Upper lobe of left lung (tissue), 6 donors: ENCODE measurements around the gene HSPB6. TPM values are rescaled to one million over a fixed set of nuclear protein-coding genes. Genes with fewer than 3 reads are reported as not detected.

Experiments
- ATAC-seq, 2 donors: fragments of 200-7000 bp; cut with Tn5 transposase; one replicate each; pipeline ENCODE4 v1.9.1; 2022; ENCODE audit warnings: mild to moderate bottlenecking in 2 of 2, moderate library complexity in 2 of 2; ENCODE audit not compliant: low FRiP score in 2 of 2
- DNase-seq, 2 donors: peaks; one replicate each; pipeline ENCODE4 v3.0.0-alpha.2; 2019 to 2020
- H3K27ac ChIP-seq, 4 donors: fragments of 200-600 bp; sonication (generic); one replicate each; pipeline ENCODE4 v1.5.1; 2016 to 2019
- H3K27me3 ChIP-seq, 4 donors: fragments of 200-600 bp; sonication (generic); one replicate each; pipeline ENCODE4 v1.5.1; 2017 to 2019
- H3K36me3 ChIP-seq, 4 donors: fragments of 200-600 bp; sonication (generic); one replicate each; pipeline ENCODE4 v1.5.1; 2016 to 2019
- H3K4me1 ChIP-seq, 4 donors: fragments of 200-600 bp; sonication (generic); one replicate each; pipeline ENCODE4 v1.5.1; 2018 to 2019
- H3K4me3 ChIP-seq, 4 donors: fragments of 200-600 bp; sonication (generic); one replicate each; pipeline ENCODE4 v1.5.1; 2017 to 2019; ENCODE audit warnings: mild to moderate bottlenecking in 2 of 4, moderate library complexity in 1 of 4
- H3K9me3 ChIP-seq, 4 donors: fragments of 200-600 bp; sonication (generic); one replicate each; pipeline ENCODE4 v1.5.1; 2018 to 2019
- EP300 ChIP-seq, 4 donors: sonication (generic); formaldehyde crosslinking; IDR thresholded peaks; one replicate each; pipeline ENCODE4 v1.5.1; 2017; ENCODE audit warnings: antibody characterized with exemption in 4 of 4, control low read depth in 2 of 4
- POLR2A ChIP-seq, 4 donors: fragments of 450-650 bp; IDR thresholded peaks; one replicate each; pipeline ENCODE4 v1.5.1; 2016 to 2017; ENCODE audit warnings: antibody characterized with exemption in 4 of 4, mild to moderate bottlenecking in 2 of 4
- POLR2AphosphoS5 ChIP-seq, 2 donors: sonication (generic); formaldehyde crosslinking; IDR thresholded peaks; one replicate each; pipeline ENCODE4 v1.5.1; 2017; ENCODE audit warnings: antibody characterized with exemption in 2 of 2
- WGBS, 2 donors: methylation state at CpG; one replicate each; pipeline ENCODE4 v1.1.5; 2017 to 2018; 5-methylcytosine and 5-hydroxymethylcytosine counted together
- total RNA-seq, 6 donors: library from RNA; depleted of rRNA in 4 of 6; stranded (reverse); fragments of >200 nt in 4 of 6; gene quantifications; one replicate each; pipeline versions ENCODE4 v1.1.0 to v1.2.1, GENCODE V29; 2016 to 2021
- TF ChIP-seq, protein P1 (sequence below), 6 experiments: fragments of 450-650 bp in 4 of 6; fragments of 200-600 bp in 2 of 6; sonication (generic) in 2 of 6; IDR thresholded peaks; one replicate each; pipeline ENCODE4 v1.5.1; 2016 to 2019; ENCODE audit warnings: antibody characterized with exemption in 6 of 6
- donor health status: DM: no; HTN: no; CAD: no; lungs with moderate emphysema.
- donor health status: DM: no; HTN: yes; CAD: no; lungs with severe emphysema.

The HSPB6 gene
- total RNA-seq, 6 donors from 2014 or later: 4.2 to 46.2 (median 18.4) TPM

DNA sequence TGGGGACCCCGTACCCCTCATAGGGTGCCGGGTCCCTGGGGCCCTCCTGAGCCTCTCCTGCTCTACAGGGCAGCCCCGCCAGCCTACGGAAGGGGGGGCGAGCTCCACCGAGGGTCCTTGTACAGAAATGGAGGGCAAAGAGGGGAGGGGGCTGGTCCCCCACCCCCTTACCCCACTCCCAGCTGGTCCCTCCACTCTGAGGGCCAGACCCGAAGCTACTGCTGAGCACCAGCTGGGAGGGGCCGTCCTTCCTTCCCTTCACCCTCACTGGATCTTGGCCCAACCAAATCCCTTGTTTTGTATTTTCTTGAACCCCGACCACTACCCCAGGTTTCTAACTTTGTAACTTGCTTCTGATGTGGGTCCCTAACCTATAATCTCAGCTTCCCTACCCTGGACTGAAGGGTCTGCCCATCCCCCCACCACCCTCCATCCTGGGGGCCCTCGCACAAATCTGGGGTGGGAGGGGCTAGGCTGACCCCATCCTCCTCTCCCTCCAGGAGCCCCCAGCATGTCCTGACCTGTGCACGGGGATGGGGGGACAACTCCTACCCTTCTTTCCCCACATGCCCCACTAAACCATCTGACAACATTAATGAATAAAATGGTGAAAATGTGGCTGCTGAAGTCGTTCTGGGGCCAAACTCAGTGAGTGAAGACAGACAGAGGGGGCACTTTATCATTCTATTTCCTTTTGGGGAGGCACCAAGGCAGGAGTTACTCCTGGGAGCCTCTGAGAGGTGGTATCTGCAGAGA is 31.6 kb upstream of the HSPB6 start:
- Histone ChIP-seq H3K27ac (no peak overlapping the region), H3K36me3 (peaks cover 0 to 16% (median 8%) of the 10 kb centered on the region in 4 donors), H3K4me3 (no peak overlapping the region), H3K4me1 (no peaks in the 10 kb centered on the region), H3K9me3 (no peaks in the 10 kb centered on the region), H3K27me3 (no peaks in the 10 kb centered on the region)
- DNase-seq: no peak
- no peak for ATAC-seq
- no peak for TF ChIP-seq POLR2AphosphoS5 (IDR thresholded peaks at IDR 0.05)
- no peak for TF ChIP-seq EP300 (IDR thresholded peaks at IDR 0.05)
- TF ChIP-seq, protein P1, sequence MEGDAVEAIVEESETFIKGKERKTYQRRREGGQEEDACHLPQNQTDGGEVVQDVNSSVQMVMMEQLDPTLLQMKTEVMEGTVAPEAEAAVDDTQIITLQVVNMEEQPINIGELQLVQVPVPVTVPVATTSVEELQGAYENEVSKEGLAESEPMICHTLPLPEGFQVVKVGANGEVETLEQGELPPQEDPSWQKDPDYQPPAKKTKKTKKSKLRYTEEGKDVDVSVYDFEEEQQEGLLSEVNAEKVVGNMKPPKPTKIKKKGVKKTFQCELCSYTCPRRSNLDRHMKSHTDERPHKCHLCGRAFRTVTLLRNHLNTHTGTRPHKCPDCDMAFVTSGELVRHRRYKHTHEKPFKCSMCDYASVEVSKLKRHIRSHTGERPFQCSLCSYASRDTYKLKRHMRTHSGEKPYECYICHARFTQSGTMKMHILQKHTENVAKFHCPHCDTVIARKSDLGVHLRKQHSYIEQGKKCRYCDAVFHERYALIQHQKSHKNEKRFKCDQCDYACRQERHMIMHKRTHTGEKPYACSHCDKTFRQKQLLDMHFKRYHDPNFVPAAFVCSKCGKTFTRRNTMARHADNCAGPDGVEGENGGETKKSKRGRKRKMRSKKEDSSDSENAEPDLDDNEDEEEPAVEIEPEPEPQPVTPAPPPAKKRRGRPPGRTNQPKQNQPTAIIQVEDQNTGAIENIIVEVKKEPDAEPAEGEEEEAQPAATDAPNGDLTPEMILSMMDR (IDR thresholded peaks at IDR 0.05): no peak
- TF ChIP-seq POLR2A (IDR thresholded peaks at IDR 0.05): no peak
- WGBS, 2 donors: 82 to 83% methylated on average over 8 to 12 of the region's 12 CpGs

DNA sequence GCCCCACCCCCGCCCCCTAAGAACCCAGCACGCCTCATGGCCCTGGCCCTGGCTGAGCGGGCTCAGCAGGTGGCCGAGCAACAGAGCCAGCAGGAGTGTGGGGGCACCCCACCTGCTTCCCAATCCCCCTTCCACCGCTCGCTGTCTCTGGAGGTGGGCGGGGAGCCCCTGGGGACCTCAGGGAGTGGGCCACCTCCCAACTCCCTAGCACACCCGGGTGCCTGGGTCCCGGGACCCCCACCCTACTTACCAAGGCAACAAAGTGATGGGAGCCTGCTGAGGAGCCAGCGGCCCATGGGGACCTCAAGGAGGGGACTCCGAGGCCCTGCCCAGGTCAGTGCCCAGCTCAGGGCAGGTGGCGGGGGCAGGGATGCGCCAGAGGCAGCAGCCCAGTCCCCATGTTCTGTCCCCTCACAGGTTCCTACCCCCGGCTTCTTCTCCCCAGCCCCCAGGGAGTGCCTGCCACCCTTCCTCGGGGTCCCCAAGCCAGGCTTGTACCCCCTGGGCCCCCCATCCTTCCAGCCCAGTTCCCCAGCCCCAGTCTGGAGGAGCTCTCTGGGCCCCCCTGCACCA is 30.5 kb upstream of the HSPB6 start:
- no peaks in the 10 kb centered on the region for H3K4me1 ChIP-seq
- H3K4me3 ChIP-seq: no peak overlapping the region
- ATAC-seq: no peak
- TF ChIP-seq EP300 (IDR thresholded peaks at IDR 0.05) (no peak), POLR2AphosphoS5 (IDR thresholded peaks at IDR 0.05) (no peak), POLR2A (IDR thresholded peaks at IDR 0.05) (no peak)
- TF ChIP-seq, protein P1 (IDR thresholded peaks at IDR 0.05): no peak
- no peaks in the 10 kb centered on the region for H3K9me3 ChIP-seq
- no peak overlapping the region for H3K27ac ChIP-seq
- 87 to 92% methylated on average over 2 to 8 of the region's 15 CpGs for WGBS, 2 donors
- peaks cover 0 to 20% (median 10%) of the 10 kb centered on the region in 4 donors for H3K36me3 ChIP-seq
- no peaks in the 10 kb centered on the region for H3K27me3 ChIP-seq
- DNase-seq: peak in 1 of 2 donors; percentile 55

DNA sequence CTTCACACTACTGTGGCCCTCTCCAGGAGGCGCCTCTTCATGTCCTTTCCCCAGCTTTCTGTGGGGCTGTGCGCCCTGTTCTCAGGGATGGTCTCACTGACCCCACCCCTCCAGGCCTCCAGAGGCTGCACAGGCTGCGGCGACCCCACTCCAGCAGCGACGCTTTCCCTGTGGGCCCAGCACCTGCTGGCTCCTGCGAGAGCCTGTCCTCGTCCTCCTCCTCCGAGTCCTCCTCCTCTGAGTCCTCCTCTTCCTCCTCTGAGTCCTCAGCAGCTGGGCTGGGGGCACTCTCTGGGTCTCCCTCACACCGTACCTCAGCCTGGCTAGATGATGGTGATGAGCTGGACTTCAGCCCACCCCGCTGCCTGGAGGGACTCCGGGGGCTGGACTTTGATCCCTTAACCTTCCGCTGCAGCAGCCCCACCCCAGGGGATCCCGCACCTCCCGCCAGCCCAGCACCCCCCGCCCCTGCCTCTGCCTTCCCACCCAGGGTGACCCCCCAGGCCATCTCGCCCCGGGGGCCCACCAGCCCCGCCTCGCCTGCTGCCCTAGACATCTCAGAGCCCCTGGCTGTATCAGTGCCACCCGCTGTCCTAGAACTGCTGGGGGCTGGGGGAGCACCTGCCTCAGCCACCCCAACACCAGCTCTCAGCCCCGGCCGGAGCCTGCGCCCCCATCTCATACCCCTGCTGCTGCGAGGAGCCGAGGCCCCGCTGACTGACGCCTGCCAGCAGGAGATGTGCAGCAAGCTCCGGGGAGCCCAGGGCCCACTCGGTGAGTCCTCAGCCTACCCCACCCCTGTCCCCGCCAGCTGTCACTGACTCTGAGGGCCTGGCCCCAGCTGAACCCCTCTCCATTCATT is 29.7 kb upstream of the HSPB6 start:
- no peak for ATAC-seq
- 92 to 94% methylated on average over 13 to 29 of the region's 31 CpGs for WGBS, 2 donors
- Histone ChIP-seq H3K9me3 (no peaks in the 10 kb centered on the region), H3K4me3 (no peak overlapping the region), H3K27ac (no peak overlapping the region), H3K4me1 (no peaks in the 10 kb centered on the region), H3K36me3 (peaks cover 0 to 25% (median 12%) of the 10 kb centered on the region in 4 donors), H3K27me3 (no peaks in the 10 kb centered on the region)
- TF ChIP-seq, protein P1 (IDR thresholded peaks at IDR 0.05): no peak
- TF ChIP-seq POLR2A (IDR thresholded peaks at IDR 0.05) (no peak), POLR2AphosphoS5 (IDR thresholded peaks at IDR 0.05) (no peak), EP300 (IDR thresholded peaks at IDR 0.05) (no peak)
- DNase-seq: peak in 1 of 2 donors; percentile 61

DNA sequence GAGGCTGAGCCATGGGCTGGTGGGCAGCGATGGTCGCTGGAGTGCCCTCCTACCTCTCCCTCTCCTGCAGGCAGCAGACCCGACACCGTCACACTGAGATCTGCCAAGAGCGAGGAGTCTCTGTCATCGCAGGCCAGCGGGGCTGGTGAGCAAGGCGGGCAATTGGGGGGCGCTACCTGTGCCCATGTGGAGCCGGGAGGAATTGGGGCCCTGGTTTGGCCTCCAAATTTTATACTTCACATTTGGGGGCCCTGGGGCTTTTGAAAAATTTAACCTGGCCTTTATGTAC is 28.5 kb upstream of the HSPB6 start:
- ATAC-seq: no peak
- Histone ChIP-seq H3K36me3 (peaks cover 0 to 37% (median 18%) of the 10 kb centered on the region in 4 donors), H3K27me3 (no peaks in the 10 kb centered on the region), H3K4me3 (no peak overlapping the region), H3K9me3 (no peaks in the 10 kb centered on the region), H3K4me1 (no peaks in the 10 kb centered on the region), H3K27ac (no peak overlapping the region)
- DNase-seq: no peak
- TF ChIP-seq POLR2AphosphoS5 (IDR thresholded peaks at IDR 0.05): no peak
- TF ChIP-seq, protein P1 (IDR thresholded peaks at IDR 0.05): no peak
- no peak for TF ChIP-seq POLR2A (IDR thresholded peaks at IDR 0.05)
- TF ChIP-seq EP300 (IDR thresholded peaks at IDR 0.05): no peak
- WGBS, 2 donors: 91 to 92% methylated on average over 3 to 6 of the region's 10 CpGs
